HG02763 (cell line): Measurements from ENCODE around the gene ZPR1.
"Not testable (repeated sequence)": the region's sequence is repeated elsewhere in the genome, so short reads cannot be mapped to it uniquely, and the experiment has no call there.

Source experiments
- ATAC-seq: cut with Tn5 transposase; IDR thresholded peaks from one replicate; pipeline ENCODE4 v1.9.1; 2021; ENCODE audit warnings: mild to moderate bottlenecking, moderate library complexity; ENCODE audit not compliant: unreplicated experiment

Gene ZPR1

DNA sequence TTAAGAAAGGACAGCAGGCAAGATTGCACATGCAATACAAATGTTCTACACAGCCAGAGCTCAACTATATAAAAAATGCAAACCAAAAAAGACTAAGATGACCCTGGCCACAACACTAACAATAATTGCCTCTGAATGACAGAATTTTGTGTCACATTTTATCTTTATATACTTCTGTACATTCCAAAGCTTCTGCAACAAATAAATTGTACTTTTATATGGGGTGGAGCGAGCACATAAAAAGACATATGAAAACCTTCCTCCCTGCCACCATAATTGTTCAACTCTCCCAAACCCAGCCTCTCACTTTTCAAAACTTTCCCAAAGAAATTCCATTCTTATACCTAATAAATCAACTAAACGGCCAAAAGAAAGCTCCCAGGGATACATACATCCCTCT, 25.7 kb downstream of the ZPR1 start:
- no peak for ATAC-seq

DNA sequence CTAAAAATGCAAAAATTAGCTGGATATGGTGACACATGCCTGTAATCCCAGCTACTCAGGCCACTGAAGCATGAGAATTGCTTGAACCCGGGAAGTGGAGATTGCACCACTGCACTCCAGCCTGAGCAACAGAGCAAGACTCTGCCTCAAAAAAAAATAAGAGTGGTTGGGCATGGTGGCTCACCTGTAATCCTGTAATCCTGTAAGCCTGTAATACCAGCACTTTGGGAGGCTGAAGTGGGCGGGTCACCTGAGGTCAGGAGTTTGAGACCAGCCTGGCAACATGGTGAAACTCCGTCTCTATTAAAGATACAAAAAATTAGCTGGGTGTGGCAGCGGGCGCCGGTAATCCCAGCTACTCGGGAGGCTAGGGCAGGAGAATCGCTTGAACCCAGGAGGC, 31.8 kb downstream of the ZPR1 start:
- not testable (repeated sequence) for ATAC-seq

DNA sequence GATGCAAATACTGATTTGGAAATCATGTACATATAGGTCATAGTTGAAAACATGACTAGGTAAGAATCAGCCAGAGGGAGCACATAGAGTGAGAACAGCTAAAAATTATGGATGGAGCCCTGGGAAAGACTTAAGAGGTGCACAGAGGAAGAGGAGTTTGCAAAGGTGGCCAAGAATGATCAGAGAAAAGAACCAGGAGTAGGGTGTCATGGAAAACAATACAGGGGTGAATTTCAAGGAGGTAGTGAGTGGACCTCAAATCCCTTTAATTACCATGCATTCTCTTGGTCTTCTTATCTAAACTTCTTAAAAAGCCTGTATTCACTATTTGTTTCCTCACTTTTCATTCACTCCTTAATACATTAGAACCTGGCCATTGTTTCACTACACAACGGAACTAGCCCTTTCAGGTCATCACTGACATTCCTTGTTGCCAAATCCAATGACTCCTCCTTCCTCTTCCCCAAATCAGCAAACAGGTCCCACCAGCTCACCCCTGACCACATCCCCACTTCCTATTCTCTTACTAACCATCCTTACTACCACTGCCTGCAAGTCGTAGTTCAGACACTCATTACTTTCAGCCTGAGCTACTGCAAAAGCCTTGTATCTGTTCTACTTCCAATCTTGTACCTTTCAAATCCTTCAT, 37.6 kb downstream of the ZPR1 start:
- ATAC-seq, result no peak

DNA sequence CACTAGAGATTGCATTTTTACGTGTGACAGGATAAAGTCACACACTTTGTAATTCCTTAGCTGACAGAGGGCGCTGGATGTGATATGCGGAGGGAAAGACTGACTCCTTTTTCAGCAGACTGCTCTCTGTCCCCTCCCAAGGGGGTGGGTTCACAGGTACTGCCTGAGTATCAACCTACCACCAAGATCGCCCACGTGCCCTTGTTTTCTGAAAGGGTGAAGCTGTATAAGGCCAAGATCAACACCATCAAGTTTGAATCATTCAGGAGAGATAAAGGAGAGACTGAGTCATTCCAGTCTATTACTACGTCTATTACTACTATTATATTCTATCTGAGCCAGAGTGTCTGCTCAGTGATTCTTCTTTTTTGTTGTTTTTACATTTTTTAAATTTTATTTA, 45.7 kb downstream of the ZPR1 start:
- ATAC-seq, result no peak

DNA sequence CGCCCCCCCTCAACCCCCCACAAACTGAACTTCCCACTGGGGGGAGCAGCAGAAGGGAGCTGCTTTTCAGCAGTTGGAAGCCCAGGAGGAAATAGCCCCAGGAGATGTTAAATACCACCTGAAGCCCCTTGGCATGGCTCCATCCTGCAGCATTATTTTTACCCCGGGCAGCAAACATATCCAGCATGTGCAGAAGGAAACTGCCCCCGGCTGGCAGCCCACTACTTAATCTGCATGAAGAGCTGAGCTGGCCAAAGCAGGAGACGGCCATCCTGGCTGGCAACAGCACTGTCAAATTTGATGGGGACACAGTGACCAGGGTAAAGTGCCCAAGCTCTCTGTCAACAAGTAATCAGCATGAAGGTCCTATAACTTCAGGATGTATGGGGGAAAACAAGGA, 47.1 kb downstream of the ZPR1 start:
- no peak for ATAC-seq

DNA sequence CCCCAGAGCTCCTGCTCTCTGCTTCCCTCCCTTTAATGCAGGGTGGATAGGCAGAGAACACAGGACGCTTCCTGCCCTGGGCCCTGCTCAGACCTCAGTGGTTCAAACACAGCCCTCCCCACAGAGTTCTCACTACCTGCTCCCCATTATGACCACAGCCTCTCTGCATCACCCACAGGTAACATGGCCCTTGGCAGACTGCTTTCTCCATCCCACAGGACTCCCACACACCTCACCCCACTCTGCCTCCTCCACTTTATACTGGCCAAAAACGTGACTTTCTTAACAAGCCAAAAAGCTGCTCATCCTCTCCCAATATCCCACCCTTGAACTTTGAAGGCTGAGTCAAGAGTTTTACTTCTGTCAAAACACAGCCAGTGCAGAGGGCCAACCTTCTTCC, 48.8 kb downstream of the ZPR1 start:
- no peak for ATAC-seq

DNA sequence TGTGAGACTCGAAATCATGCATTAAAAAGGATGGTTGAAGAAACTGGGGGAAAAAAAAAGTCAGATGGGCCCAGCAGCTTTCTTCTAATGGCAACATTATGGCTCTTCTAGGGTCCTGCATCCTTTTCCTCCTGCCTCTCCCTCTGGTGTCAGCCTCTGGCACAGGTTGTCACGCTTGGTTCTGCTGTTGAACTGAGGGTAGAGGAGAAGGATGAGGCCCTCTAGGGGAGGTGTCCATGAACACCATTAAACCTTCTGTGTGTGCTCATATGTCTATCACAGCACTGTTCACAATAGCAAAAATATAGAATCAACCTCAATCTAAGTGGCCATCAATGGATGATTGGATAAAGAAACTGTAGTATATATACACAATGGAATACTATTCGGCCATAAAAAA, 51.1 kb downstream of the ZPR1 start:
- no peak for ATAC-seq

DNA sequence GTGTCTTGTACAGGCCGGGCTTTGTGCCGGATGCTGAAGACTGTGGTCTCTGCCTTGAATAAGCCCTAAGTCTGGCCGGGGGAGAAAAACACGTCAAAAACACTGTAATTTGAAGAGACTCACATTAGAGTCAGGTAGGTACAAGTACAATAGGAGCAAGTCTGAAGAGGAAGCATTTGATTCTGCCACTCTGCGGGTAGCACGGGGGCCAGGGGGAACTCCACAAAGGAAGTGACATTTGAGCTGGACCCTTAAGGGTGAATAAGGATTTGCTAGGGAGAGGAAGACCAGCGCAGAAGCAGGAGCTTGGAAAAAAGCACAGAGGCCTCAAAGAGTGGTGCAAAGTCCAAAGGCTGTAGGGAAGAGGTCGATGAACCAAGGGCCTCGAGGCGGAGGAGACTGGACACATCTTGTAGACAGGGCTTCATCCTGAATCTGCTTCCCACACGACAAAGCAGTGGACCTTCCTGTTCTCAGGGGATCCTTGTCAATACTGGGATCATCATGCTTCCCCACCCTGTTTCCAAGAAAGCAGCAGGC, 53.8 kb downstream of the ZPR1 start:
- ATAC-seq, result no peak

DNA sequence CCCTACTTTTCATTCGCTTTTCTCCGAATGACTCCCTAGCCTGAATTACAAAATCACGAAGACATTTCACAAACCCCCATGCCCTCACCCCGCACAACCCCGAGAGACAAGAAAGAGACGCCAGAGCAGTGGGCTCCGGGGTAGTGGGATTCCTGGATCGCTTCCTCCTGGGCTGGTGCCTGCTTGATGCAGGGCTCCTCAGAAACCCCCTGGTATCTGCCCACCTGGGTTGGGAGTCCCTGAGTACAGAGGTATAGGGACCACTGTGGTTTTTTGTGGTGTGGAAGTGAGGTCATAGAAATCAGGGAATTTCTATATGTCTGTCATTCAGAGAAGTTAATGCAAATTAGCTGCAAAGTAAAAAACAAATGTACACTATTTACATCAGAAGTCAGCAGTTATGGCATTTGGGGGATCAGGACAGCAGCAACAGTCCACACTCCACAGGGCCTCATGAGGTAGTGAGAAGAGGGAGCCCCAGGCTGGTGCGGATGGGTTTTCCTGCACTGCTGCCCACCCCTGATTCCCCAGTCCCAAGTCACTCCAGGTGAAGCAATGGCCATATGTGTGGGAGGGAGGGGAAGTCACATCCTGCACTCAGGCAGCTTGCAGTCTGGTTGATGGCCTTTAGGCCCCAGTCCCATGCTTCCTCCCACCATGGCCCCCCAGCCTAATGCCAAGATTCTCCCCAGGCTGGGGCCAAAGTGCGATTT, 54.6 kb downstream of the ZPR1 start:
- ATAC-seq, result no peak

DNA sequence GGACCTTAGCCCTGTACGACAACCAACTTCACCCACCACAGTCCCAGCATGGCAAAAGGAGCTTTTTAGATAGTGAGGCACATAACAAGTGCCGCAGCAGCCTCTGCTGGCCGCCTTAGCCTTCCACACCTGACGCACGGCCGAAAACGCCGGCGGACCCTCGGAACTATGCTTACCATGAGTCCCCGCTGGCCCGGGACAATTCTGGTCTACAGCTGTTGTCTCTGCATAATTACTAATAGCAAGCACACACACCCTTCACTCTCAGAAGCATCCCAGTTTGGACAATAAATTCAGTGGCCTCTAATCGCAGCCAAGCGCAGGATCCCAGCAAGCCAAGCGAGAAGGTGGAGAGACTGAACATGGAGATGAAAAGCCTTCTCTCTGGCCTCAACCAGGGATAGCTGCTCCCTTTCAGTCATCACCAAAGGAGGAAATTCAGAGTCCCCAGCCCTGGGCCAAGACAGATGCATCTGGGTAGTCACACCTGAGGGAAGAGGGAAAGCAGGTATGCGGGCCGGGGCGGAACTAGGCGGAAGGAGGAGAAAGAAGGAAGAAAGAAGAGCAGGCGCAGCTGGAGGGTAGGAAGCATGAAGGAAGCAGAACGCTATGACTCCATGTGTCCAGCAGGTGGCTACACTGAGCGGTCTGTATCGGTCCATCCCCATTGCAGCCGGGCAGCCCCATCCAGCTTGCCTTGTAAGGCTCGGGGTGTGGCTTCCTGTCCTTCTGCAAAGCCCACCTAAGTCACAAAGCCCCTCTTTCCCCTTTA, 55.4 kb downstream of the ZPR1 start:
- peak; percentile 67 for ATAC-seq

DNA sequence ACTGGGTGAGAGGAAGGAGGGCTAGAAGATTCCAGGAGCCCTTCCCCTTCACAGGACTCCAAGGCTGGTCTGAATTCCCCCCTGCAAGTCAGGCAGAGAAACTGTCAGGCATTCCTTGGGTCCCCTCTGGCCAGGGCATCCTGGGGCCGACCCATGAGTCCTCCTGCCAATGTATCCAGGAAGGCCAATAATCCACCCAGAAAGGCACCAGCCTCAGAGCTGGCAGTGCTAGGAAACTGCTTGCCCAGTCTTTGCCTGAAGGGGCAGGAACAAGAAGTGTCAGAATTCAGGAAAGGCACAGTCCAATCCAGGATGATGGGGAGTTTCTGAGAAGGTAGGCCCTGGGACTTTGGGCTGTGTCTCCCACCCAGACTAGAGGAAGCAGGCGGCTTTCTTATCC, 56.0 kb downstream of the ZPR1 start:
- ATAC-seq, result no peak

DNA sequence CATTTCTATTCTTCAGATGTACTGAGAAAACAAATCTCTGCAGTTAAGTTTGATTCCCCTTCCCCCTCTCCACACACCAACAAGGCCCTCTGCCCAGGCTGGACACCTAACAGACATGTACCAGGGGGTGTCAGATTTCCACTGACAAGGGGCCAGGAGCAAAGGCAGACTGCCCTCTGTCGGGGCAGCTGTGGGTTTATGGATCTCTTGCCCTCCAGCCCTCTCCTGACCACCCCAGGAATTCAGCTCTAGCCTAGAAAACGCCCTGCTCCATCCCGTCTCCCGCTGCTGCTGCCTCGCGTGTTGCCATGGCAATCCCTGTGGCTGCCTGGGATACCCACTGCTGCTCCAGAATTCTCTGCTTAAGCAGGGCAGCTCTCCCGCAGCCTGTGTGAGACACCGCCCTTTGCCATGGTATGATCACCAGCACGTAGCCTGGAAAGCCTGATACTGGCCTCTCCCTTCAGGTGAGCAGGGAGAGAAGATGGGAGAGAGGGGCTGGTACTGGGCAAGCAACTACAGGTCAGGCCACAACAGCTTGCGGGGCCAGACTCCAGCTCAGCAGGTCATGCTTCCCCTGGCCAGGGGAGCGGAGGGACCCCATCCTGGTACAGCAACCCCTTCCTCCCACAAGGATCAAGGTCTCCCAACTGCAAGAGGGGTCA, 56.6 kb downstream of the ZPR1 start:
- ATAC-seq, result no peak

DNA sequence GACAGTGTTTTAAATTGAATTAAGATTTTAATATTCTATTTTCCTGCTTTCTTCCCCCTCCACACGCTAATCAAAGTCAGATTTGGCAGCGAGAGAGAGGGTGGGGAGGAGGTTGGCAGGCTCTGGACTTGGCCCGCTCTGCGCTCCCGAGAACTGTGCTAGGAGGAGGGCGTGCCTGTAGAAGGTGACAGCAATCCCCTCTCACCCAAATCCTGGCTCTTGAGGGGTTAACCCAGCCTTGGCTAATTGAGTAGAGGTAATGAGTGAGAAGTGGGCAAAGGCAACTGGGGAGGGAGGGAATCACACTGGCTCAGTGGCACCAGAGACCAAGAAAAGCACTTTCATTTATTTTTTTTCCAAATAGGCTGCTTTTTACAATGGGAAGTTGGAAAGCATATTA, 57.2 kb downstream of the ZPR1 start:
- ATAC-seq, result no peak

DNA sequence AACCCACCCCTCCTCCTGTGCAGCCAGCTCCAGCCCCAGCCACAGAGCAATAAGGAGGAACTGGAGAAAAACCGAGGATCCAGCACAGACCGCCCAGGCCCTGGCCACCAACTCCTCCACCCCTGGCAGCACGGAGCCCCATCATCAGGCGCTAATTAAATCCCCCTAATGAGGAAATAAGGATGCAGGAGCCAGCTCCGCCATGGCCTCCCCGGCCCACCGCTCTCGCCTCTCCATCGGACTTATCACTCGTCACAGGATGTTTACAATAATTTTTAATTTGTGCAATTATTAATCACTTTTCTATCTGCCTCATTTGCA, 57.6 kb downstream of the ZPR1 start:
- ATAC-seq, result no peak

DNA sequence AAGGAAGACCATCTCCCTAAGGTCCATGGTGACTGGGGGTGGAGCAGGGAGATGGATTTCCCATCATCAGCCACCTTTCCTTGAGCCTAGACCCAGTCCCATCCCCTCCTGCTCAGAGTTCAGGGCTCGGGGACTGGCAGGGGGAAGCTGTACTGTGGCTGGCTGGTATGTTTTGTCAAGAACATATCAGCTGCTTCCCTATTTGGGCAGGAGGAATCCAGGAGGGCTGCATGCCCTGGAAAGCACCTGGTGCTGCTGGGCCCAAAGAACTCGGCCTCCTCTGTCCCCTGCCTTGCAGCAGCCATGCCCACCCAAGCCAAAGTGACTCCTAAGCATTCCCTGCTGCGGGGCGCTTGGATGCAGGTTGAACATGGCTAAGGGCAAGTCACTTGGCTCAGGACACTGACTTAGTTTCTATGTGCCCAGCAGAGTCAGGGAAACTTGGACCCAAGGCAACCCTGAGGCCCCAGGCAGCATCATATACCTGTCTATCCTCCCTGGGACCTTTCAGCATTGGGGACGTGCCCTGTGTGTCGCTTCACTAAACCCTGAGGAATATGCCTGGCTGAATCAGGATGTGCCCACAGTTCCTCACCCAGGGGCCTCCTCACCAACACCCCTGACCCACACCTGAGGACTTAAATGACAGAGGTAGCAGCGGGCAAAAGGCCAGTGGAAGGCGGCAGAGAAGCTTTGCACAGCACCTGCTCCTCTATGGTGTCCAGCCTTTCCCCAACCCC, 58.2 kb downstream of the ZPR1 start:
- ATAC-seq, result no peak

DNA sequence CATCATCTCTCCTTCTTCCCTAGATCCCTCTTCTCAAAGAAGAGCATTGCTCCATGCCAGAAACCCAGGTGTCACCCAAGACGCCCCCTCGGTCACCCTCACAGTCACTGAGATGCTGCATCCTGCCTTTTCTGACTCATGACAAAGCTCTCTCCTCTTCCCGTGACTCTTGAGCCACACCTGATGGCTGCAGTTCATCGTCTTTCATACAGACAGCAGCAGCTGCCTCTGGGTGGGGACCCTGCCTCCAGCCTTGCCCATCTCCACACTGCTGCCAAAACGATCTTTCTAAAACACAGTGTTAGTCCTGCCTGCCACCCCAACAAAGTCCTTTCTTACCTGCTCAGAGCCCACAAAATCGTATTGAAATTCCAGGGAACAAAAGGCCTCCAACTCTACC, 59.8 kb downstream of the ZPR1 start:
- ATAC-seq, result no peak

DNA sequence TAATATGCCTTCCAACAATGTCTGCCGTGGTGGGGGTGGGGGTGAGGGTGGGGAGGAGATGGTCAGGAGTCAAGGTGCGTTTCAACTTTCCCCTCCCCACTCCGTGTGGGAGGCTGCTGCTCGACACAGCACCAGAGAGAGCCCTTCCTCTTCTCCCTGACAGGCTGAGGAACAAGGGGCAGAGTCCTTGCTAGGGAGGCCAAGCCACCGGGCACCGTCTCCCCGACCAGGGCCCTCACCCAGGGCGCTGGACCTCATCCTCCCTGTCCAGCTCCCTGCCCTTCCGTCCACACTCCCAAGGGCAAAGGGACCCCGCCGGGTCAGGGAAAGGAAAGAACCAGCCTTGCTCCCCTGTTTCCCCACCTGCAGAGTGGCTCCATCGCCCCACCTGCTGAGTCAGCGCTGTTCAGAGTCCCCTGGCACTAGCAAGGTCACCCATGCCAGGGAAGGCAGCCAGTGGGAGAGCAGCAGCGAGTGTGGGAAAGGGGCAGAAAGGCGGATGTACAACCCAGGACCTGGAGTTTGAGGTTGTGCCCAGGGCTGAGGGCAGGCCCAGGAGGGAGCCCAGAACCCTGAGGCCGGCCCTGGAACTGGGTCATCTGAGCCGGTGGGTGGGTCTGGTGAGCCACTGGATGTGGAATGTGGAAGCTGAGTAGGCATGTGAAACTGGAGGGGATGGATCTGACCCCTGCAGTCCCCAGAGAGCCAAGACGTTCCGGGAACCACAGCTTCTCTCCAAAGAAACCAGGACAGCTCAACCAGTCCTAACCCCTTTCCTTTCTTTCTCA, 62.2 kb downstream of the ZPR1 start:
- ATAC-seq, result no peak

DNA sequence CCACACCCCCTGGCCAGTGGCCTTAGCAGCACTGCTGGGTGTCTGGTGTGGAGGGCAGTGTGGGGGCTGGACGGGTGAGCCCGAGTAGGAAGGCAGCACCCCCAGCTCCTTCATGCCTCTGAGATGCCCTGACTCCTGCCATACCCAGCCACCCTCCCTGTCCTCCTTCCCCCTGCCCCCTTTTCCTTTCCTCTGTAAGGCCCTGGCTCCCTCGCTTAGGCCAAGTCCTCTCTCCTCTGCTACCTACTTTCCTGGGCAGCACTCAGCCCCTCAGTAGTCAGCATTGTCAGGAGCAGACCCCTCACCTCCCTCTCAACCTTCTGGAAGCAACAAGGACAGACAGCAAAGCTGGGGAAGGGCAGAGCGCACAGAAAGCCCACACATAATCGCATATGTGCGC, 63.0 kb downstream of the ZPR1 start:
- ATAC-seq, result no peak
